HG03439 (cell line): Measurements from ENCODE around the gene CLEC4F.

Experiments
- ATAC-seq: cut with Tn5 transposase; IDR thresholded peaks from one replicate; pipeline ENCODE4 v1.9.1; 2021; ENCODE audit warnings: mild to moderate bottlenecking, moderate library complexity; ENCODE audit not compliant: unreplicated experiment

Gene CLEC4F, protein sequence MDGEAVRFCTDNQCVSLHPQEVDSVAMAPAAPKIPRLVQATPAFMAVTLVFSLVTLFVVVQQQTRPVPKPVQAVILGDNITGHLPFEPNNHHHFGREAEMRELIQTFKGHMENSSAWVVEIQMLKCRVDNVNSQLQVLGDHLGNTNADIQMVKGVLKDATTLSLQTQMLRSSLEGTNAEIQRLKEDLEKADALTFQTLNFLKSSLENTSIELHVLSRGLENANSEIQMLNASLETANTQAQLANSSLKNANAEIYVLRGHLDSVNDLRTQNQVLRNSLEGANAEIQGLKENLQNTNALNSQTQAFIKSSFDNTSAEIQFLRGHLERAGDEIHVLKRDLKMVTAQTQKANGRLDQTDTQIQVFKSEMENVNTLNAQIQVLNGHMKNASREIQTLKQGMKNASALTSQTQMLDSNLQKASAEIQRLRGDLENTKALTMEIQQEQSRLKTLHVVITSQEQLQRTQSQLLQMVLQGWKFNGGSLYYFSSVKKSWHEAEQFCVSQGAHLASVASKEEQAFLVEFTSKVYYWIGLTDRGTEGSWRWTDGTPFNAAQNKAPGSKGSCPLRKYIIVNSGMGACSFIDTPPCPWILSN

DNA sequence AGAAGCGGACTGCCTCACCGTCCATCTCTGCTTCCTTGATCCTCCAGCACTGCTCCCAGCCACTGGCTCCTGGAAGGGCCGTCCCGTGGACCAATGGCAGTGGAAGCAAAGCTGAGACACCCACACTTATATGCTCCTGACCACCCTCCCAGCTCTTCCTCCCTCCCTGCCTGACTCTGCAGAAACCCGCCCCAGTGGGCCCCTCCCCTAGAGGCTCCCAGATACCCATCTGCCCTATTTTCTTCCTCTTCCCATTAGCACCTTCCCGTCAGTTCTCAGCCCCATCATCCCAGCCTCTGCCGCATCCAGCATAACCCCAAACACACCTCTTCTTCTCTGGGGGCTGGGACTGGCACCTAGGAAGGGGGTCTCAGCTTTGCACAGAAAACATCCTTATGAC is at the start of gene CLEC4F:
Gene CLEC4F, minus strand, starts transcription at position 101 of the 400 bp plus-strand sequence. Its CDS starts 76 bp downstream, at position 25.
- no peak for ATAC-seq

DNA sequence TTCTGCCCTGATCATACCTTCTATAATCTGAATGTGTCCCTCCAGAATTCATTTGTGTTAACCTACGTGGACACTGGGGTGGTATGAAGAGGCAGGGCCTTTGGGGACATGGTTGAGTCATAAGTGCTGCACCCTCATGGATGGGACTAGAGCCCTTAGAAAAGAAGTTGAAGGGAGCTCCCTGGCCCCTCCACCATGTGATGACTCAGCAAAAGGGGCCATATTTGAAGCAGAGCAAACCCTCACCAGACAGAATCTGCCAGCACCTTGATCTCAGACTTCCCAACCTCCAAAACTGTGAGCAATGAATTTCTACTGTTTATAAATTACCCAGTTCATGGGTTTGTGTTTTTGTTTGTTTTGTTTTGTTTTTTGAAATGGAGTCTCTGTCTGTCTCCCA is 48.6 kb upstream of the CLEC4F start:
- no peak for ATAC-seq

DNA sequence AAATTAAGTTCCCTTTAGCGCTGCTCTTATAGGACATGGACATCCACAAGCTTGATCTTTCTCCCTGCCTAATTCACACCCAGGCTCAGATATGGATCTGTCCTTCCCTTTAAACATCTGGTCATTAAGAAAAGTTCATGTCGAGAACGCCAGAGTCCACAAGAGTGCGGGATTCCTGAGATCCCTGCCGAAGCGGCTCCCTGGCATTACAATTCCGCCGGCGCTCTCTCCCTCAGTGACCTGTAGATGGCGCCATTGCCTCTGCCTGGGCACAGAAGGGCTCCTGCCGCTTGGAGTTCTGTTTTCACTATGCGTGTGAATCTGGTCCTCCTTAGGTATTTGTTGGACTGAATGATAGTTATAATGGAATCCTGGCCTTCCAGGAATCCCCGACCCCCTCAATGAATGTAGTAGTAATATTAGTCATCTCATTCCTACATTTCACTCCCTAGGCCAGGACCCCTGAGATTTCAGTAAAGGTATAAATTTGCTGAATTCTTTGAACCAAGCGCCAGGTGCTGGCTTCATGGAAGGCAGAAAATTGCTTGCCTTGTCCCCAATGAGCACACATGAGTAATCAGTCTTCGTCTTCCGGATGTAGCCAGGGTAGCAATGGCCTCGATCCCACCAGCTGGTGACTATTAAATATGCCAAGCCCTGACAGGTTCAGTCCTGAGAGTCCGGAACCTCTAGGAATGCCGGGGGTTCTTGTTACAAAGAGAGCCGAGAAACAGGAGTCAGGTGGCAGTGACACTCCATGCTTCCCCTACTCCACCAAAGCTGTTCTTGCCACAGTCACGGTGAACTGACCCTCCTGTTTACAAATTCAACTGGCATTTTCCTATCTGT is 41.6 kb upstream of the CLEC4F start:
- ATAC-seq, result no peak

DNA sequence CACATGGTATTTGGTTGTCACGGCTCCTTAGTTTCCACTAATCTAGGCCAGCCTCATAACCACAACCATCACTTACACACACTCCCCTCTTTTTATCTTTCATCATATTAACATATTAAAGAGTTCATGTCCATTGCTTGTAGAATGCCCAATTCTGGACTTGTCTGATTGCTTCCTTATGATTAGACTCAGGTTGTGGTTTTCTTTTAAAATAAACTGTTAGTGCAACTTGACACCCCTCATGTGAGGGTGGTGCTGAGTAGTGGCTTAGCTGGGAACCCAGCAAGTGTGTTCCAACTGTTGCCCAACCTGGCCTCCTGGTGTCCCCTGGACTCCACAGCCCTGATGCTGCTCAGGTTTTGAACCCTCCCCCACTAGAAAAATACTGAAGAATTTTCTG is 35.3 kb upstream of the CLEC4F start:
- ATAC-seq, result no peak

DNA sequence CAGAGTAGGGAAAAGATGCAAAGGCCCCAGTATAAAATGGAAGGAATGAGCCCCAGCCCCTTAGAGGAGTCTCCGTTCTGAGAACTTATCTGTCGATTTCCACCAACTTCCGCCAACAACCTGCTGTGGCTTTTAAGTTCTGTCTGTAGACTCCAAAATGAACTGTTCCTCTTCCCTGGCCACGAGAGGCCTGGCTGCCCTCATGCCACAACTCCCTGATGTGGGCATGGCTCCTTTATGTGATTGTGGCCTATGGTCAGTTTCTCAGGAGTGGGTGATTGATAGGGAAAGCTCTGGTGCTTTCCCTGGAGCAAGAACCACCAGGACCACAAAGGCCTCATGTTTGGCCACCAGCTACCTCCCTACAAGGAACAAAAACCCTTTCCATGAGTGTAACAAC is 34.0 kb upstream of the CLEC4F start:
- ATAC-seq, result no peak

DNA sequence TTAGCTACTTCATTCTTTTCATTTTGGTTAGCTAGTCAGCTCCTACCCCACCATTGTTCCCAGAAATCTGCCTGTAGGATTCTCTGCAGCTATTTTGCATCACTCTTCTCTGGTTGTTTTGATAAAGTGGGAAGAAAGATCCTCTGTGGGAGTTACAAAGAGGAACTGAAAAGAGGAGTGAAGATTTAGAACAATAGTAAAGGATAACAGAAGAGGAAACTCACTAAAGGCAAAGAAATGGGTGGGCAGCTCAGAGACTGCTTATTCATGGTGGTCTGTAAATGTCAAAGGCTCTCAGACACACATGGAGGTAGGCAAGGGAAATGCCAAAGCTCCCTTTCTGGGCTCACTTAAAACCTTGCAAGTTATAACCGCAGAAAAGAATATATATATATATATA is 32.4 kb upstream of the CLEC4F start:
- no peak for ATAC-seq

DNA sequence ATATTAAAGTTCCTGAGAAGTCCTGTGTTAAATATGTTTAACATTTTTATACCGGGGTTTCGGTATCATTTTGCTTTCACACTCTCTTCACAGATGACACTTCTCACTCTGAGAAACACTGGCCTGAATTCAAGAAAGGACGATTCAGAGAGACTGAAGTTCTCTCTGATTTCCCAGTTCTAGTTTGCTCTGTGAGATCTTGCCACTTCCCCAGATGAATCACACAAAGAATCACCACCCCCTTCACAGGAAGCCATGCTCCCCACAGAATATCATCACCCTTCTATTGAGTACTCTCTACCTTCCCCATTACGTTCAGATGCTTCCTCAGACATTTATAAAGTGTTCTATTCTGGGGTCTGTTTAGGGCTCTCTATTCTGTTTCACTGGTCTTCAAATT is 31.3 kb upstream of the CLEC4F start:
- peak; percentile 61 for ATAC-seq

DNA sequence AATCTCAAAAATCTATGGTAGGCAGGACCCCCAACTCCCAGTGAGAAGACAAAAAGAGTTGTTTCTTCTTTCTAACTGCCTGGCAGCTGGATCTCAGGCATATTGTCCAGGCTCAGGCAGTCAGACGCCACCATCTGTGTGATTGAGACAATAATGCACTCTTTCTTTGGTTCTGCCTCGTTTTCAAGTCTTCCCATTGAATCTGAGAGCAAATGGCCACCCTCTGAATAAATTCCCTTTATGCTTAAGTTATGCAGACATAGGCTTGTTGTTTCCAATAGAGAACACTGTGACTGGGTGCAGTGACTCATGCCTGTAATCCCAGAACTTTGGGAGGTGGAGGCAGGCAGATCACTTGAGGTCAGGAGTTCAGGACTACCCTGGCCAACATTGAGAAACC is 30.5 kb upstream of the CLEC4F start:
- ATAC-seq, result no peak

DNA sequence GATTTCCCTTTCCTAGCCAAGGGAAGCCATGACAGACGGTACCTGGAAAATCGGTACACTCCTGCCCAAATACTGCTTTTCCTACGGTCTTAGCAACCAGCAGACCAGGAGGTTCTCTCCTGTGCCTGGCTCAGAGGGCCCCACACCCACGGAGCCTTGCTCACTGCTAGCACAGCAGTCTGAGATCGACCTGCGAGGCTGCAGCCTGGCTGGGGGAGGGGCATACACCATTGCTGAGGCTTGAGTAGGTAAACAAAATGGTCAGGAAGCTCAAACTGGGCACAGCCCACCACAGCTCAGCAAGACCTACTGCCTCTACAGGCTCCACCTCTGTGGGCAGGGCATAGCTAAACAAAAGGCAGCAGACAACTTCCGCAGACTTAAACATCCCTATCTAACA is 22.0 kb upstream of the CLEC4F start:
- ATAC-seq, result no peak

DNA sequence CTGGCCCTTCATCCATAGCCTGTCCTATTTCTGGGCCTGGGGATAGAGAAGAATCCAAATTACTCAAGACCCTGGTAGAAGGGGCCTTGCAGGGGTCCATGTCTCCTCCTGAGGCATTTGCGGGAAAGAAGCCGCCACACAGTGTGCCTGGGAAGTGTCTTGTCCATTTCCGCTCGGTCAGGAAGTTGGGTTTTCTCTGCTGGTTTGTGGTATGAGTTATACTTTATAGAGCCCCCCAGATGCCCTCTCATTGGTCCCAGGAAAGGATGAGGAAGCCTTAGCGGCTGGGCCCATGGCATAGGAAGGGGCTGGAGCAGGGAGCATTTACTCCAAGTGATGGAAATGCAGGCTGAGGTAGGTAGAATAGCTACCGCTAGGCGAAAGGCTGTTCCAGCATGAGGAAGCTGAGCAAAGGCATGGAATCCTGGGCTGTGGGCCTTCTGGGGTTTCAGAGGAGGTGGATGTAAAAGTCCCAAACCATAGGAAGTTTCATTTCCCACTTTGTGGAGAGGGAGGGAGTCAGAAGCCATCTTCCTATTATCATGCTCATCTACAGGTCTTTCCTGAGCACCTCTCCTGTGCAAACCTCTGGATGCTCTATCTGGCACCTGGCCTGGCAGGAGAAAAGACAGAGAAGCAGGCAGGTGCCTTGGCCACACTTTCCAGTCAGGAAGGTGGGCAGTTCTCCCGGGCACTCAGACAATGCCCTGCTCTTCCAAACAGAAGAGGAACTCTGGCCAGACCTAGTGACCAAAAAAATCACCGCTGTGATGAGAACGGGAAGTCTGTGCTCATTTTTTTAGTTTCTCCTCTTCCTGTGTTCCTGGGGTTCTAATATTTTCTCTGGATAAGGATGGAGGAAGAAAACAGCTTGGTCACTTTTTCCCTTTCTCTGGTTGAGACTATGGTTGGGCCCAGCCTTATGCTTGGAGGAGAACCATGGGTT is 17.9 kb upstream of the CLEC4F start:
- no peak for ATAC-seq

DNA sequence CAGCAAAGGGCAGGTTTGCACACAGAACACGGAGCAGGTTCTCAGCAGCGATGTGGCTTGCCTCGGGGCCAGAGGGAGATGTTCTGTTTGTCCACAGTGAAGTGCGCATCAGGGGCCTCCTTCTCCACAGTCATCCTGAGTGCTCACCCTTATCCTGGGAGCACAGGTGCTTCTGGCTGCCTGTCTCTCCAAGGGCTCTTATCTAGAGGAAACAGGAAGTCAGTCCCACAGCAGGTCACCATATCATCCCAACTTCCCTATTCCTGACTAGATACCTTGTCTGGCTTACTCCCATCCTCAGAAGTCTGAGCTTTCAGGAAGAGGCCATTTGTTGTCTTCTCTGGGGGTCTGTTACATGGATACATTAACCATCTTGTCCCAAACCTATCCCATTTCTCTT is 15.2 kb upstream of the CLEC4F start, which contains the start of gene CD207:
Gene CD207, minus strand, starts transcription at position 174 of the 400 bp plus-strand sequence. Its CDS starts 40 bp downstream, at position 134.
- ATAC-seq, result no peak

DNA sequence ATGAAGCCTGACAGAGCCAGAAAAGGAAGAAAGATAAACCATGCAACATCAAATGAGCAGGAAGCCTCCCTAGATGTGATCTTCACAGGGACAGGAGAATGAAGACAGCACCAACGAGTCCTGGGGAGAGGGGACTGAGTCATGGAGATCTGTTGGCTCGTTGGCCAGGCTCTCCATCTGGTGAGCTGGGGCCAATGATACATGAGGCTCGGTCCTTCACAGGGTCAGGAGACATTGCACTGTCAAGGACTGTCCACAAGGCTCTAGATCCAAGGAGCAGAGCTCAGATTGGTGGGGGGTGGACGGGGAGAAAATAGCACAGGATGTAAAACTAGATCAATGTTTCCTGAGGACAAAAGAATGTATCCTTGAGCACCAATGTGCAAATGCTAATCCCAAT is 14.5 kb upstream of the CLEC4F start:
- ATAC-seq, result no peak

DNA sequence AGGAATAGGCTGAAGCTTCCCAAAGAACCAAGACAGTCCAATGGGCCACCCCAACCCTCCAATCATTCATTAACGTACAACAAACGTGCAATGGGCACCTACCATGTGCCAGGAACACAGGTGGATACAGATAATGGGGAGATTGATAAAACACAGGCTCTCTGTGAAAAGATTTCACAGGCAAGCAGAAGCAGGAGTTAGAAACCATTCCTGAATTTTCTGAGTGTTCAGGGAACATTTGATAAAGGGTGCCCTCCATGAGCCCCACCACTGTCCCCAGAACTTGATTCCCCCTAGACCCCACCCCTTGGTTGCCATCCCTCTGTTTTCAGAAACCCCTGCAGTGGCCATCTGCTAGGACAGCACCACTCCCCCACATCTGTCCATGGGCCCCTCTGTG is 13.7 kb upstream of the CLEC4F start:
- ATAC-seq, result no peak

DNA sequence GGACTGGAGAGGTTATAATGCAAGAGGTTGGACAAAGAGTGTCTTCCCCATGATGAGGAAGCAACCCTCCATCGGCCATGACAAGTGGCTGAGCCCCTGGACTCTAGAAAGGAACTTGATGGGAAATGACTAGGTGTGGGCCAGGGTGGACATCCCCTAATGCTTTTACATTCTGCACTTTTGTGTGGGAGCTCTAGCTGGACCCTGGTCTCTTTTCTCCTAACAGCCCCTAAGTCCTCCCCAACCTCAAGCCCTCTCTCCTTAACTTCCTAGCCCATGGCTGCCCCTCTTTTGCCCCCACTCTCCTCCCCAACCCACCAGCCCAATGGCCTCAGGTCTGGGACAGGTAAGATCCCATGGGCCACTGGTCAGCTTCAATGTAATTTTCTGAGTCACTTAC is 12.8 kb upstream of the CLEC4F start:
- no peak for ATAC-seq

DNA sequence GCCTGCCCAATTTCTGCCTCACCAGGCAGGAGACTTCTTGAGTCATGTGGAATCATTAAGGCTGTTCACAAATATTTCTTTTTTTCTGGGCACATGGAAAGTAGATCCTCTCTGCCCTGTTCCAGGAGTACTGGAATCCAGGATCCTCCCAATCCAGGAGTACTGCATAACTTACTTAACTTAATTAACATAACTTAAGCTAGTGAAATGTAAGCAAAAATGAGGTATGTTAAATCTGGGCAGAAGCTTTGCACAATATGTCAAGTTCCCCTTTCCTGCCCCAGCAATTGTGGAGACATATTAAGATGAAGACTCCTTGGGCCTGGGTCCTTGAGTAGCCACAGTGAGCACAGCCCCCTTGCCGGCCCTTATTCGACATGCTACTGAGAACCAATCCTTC is 12.0 kb upstream of the CLEC4F start:
- no peak for ATAC-seq

DNA sequence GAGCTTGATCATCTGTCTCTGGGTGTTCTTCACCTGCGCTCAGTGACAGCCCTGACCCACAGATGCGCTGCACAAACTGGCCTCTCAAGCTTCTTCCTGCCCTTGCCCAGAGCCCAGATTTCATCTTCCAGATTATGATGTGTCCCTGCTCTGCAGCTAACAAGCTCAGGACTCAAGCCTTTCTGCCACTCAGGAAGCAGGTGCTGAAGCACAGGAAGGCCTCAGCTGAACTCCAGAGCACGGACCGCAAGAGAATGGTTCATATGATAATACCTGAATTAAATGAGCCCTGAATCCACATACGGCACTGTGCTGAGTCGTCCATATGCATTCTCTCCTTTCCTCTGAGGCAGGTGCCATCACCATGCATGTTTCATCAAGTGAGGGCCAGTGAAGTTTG is 11.5 kb upstream of the CLEC4F start:
- no peak for ATAC-seq

DNA sequence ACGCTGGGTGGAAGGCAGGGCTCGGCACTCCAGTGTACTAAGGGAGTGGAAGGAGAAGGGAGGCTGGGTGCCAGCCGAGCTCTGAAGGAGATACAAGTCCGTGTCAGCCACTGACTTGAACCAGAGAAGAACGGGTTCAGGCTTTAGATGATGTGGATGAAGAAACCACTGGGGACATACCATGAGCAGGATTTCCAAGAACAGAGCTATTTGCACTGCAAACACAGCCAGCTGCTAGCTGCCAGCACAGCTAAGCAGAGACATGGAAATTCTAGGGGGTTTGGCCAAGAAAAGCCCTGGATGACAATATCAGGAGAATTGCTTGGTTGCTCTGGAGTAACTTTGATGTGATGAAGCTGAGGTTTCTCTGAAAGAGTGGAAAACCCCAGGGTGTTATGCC is 10.0 kb upstream of the CLEC4F start:
- ATAC-seq, result no peak

DNA sequence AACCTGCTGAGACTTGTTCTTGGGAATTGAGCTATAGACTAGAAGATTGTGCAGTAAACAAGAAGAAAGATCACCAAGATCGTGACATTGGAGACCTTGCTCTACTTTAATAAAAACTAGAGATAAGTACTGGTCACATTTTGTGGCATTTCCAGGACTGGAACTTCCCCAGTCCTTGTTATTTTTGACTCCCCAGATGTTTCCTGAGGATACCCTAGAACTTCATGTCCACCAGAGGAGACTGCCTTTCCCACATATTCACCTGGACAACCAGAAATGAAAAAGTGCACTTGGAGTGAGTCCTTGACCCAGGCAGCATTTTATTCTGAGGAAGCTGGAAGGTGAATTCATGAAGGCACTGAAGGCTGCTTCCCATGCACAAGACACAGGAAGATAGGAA is 9.5 kb upstream of the CLEC4F start:
- no peak for ATAC-seq

DNA sequence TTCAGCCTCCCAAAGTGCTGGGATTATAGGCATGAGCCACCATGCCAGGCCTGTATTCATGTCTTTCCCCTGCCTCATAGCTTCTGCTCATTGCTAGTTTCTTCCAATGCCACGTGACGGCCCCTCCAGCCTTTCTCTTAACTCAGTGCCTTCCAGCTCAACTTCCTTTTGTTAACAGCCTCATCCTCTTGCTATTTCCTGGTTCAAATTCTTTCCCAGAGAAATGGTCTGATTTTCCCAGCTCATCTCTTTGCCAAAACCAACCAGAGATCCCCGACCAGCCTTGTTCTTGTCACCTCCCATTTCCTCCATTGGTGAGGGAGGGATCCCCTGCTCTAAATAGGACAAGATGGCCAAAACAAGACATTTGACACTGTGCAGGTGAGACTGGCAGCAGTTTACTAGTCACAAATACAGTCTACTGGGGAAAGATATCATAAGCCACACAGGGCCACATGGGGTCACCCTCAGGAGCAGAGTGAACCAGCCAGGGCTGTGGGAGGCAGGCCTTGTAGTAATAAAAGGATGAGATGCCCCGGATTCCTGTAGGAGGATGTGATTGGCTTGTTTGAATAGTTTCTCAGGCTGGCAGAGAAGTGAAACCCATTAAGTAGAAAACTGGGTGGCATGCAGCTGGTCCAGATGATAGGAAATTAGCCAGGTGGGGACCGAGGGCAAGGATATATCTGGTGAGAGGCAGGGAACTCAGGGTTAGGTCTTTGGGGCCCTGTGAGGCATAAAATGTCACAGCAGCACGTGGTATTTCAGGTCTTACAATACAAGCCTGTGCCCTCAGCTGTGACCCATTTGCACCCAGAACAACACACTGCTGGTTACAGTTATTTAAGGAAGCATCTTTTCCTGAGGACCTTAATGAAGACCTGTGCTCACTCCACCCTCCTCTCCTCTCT is 8.8 kb upstream of the CLEC4F start:
- ATAC-seq, result no peak

DNA sequence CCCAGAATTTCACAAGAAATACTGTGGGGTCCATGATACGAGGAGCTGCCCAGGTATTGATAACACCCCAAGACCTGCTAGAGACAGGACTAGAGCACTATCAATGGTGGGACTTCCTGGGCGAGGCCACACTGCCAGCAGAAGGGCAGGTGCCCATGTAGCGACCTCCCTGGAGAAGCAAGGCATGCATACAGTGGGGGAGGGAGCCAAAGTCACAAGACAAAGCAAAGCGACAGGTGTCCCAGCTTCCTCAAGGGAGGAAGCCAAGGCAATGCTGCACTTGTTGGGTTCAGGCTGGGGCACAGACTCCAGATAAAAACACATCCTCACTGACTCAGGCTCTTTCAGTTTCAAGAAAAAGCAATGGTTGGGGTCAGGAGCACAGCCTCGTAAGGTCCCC is 7.7 kb upstream of the CLEC4F start:
- ATAC-seq, result no peak
